Tibial nerve (tissue), 4 donors: ENCODE measurements around the gene GHR.

ENCODE experiments used
- CTCF ChIP-seq, 5 experiments: fragments of 200-600 bp in 3 of 5; fragments of 450-650 bp in 2 of 5; sonication (generic) in 3 of 5; IDR thresholded peaks; one replicate each; pipeline ENCODE4 v1.5.1; 2016 to 2019; ENCODE audit warnings: antibody characterized with exemption in 5 of 5, mild to moderate bottlenecking in 3 of 5, moderate library complexity in 2 of 5
- EP300 ChIP-seq, 2 donors: sonication (generic); formaldehyde crosslinking; IDR thresholded peaks; one replicate each; pipeline ENCODE4 v1.6.1; 2017; ENCODE audit warnings: antibody characterized with exemption in 2 of 2, mild to moderate bottlenecking in 1 of 2
- POLR2A ChIP-seq, 2 donors: fragments of 450-650 bp; IDR thresholded peaks; one replicate each; pipeline ENCODE4 v1.6.1; 2017; ENCODE audit warnings: antibody characterized with exemption in 2 of 2, mild to moderate bottlenecking in 2 of 2, moderate library complexity in 2 of 2

DNA sequence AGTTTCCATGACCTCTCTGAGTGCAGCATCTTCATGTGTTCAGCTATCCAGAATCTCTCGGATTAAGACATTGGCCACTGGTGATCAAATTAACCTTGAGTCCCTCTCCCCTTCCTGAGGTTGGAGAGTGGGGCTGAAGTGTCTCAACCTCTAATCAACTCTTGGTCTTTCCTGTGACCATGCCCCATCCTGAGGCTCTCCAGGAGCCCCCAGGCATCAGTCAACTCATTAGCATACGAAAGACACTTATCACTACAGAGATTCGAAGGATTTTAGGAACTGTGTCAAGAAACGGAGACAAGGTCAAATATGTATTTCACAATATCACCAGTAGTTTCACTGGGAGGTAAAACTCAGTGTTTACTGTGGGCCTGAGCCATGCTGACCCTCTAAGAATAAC, 203.2 kb downstream of the GHR start:
- TF ChIP-seq CTCF (IDR thresholded peaks at IDR 0.05) (no peak), EP300 (IDR thresholded peaks at IDR 0.05) (no peak), POLR2A (IDR thresholded peaks at IDR 0.05) (no peak)
